Activated T-cell treated with anti-CD3 and anti-CD28 coated beads for 48 hours (primary cell): ENCODE measurements around the gene RAB12.
"Not testable (repeated sequence)": the region's sequence is repeated elsewhere in the genome, so short reads cannot be mapped to it uniquely, and the experiment has no call there.

ENCODE experiments used
- DNase-seq: peaks from one replicate; pipeline ENCODE4 v3.0.0-alpha.2; 2020; ENCODE audit warnings: low read depth

The RAB12 gene, protein sequence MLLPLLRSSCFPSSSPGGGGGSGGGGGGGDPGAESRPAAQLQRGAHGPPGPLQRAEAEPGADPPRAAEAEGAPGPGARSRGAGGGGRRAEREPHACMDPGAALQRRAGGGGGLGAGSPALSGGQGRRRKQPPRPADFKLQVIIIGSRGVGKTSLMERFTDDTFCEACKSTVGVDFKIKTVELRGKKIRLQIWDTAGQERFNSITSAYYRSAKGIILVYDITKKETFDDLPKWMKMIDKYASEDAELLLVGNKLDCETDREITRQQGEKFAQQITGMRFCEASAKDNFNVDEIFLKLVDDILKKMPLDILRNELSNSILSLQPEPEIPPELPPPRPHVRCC

DNA sequence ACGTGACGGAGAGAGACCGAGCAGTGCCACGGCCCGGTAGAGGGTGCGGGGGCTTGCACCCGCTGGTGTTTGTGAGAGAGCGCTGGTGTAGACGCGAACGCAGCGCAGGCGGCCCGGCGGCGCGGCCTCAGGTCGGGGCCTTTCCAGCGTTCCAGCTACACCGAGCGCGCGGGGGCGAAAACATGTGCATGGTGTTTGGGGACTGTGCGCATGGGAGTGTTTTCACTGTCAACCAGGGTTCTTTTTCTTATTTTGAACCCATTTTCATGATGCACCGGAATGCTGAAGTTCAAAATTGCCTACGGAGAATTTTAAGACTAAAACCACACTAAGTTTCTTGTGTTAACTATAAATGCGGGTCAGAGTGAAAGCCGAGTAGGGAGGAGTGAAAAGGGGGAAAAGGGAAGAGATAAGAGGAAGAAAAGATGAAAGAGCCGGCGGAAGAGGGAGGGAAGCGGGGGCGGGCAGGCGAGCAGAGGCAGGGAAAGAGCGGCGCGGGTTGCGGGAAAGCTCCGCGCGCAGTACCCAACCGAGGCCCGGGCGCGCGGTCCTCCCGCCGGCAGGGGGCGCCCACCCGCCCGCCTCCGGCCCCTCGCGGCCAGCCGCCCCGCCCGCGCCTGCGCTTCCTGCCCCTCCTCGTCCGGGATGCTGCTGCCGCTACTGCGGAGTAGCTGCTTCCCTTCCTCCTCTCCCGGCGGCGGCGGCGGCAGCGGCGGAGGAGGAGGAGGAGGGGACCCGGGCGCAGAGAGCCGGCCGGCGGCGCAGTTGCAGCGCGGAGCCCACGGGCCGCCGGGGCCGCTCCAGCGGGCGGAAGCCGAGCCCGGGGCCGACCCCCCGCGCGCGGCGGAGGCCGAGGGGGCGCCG, at the start of gene RAB12:
Gene RAB12 (plus strand): TSS at position 643 of the 864 bp plus-strand sequence. CDS start 3 bp downstream, at position 646.
- DNase-seq, result peak; percentile 86

DNA sequence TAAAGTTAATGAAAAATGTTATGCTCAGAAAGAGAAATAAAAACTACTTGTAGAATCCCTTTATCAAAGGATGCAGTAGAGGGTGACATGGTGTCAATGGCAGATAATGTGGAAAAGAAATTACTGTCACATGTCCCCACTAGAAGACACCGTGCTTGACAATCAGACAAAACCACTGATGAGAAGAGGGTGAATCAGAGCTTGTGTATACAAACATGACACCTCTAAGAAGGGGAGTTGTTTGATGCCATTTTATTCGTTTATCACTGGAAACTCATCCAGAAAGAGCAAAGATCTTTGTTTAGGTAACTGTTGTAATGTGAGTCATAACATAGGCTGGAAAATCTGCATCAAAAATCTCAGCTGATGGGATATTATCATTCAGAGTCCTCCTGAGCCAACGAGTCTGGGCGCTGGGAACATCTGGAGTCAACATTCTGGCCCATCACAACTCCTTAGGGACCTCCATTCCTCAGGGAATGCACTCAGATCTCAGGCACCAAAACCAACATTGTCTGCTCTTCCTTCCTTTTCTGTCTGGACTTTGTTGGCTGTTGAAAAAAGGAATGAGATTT, 49.5 kb upstream of the RAB12 start:
- DNase-seq, result no peak

DNA sequence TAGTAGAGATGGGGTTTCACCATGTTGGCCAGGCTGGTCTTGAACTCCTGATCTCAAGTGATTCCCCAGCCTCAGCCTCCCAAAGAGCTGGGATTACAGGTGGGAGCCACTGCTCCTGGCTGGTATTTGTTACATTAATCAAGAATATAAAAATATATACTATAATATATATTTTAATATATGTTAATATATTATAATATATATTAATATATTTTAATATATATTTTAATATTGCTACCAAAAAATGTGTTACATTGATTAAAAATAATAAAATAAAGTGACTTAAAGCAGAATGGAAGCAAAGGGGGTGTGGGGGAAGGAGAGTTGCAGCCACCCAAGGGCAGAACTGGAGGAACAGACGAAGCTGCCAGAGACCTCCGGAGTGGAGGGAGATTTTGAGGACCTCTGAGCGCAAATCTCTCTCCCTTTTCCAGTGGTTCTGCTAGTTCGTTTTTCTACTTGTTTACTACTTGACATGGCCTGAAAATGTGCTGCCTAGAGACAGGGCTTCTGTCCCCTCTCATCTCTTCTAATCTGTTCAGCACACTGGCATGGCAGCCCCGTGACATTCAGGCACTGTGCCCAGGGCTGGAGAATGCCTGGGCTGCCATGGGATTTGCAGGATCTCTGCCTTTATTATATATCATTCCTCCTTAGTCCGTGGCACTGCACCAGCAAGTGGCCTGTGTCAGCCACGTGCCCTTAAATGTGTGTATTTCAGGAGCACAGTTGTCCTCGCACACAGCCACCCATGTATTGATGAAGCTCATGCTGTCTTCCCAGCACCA, 47.9 kb upstream of the RAB12 start:
- DNase-seq, result no peak

DNA sequence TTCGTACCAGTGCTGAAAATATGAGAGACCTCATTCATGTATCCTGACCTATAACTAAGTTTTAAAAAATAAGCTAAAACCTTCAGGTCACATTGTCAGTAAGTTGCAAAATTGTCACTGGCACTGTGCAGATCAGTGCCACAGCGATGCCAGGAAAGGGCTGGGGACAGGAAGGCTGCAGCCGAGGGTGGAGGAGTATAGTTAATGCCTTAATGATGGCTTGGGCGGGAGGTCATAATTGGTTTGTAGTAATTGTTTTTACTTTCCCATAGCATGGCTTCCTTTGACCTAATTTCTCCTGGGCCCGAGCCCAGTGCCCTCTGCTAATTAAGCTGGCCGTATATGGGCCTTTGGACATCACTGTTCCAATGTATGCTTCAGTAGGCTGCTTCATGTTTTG, 47.2 kb upstream of the RAB12 start:
- DNase-seq, result no peak

DNA sequence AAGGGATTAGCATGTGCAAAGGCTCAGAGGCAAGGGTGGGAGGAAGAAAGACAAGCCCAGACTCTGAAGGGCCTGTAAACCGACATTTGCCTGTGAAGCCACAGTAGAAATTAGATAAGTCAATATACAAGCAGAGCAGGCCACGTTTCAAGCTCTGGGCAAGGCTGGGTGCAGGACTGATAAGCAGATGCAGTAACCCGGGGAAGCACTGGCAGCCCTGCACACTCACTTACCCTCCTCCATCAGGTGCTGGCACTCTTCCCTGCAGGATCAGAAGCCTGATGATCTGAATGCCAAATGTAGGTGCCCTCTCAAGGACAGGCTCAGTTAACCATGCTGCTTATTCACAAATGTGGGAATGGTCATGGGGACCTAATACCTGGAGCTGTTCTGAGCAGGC, 46.3 kb upstream of the RAB12 start:
- no peak for DNase-seq

DNA sequence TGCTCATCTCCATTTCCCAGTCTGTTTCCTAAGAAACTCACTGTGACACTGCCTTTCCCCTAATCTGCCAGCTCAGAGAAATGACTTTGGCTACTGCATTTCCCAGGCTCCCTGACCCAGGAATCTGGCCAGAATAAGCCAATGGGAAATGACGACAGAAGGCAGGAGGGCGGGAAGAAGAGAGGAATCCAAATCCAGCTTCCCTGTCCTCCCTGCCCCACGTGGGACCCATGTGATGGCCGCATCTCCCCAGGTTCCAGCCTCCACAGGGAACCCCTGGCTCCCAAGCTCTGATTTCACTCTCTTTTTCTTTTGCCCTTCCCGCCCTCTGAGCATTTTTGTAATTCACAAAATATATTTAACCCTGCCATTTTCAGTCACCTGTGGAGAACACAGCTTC, 37.8 kb upstream of the RAB12 start:
- DNase-seq, result no peak

DNA sequence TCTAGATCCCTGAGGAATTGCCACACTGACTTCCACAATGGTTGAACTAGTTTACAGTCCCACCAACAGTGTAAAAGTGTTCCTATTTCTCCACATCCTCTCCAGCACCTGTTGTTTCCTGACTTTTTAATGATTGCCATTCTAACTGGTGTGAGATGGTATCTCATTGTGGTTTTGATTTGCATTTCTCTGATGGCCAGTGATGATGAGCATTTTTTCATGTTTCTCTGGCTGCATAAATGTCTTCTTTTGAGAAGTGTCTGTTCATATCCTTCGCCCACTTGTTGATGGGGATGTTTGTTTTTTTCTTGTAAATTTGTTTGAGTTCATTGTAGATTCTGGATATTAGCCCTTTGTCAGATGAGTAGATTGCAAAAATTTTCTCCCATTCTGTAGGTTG, 35.5 kb upstream of the RAB12 start:
- not testable (repeated sequence) for DNase-seq

DNA sequence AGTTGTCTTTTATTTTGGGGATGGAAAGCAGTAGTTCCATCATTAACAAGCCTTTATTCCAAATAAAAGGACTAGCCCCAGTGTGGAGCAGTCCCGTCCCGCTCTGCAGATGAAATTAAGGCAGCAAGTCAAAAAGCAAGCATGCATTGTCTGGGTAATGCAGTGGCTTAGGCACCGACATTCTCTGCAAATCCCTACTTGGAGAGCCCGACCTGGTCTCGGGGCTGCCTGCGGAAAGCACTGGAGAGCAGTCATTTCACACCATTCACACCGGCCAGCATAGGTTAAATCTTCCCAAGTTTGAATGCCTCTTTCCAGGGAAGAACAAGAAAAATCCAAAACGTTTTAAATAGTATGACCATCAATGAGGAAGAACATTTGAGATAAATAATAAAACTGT, 24.4 kb upstream of the RAB12 start:
- DNase-seq, result no peak

DNA sequence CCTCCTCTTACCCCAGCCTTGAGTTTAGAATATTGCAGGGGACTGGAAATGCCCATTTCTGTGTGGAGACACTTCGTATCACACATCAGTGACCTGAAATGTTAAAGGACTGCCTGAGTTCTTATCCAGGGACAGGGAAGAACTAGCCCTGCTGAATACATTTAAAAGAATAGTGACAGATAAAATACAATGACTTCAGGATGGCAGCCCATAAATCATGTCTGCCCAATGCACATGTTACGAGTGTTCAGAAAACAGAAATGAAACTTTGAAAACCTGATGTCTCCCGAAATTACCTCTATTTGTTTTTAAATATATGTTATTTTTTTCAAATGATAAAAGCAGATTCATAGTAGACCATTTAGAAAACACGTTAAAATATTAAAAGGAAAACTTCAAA, 22.3 kb upstream of the RAB12 start:
- DNase-seq, result no peak

DNA sequence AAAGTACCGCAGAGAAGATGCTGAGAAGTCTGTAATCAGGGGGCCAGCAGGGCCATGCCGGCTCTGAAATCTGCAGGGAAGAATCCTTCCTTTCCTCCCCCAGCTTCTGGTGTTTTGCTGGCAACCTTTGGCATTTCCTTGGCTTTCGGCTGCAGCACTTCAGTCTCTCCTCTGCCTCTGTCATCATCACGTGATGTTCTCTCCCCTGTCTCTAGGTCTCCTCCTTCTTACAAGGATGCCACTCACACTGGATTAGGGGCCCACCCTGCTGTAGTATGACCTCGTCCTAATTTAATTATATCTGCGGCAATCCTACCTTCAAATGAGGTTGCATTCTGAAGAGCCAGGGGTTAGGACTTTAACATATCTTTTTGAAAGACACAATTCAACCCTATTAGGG, 13.8 kb upstream of the RAB12 start:
- no peak for DNase-seq

DNA sequence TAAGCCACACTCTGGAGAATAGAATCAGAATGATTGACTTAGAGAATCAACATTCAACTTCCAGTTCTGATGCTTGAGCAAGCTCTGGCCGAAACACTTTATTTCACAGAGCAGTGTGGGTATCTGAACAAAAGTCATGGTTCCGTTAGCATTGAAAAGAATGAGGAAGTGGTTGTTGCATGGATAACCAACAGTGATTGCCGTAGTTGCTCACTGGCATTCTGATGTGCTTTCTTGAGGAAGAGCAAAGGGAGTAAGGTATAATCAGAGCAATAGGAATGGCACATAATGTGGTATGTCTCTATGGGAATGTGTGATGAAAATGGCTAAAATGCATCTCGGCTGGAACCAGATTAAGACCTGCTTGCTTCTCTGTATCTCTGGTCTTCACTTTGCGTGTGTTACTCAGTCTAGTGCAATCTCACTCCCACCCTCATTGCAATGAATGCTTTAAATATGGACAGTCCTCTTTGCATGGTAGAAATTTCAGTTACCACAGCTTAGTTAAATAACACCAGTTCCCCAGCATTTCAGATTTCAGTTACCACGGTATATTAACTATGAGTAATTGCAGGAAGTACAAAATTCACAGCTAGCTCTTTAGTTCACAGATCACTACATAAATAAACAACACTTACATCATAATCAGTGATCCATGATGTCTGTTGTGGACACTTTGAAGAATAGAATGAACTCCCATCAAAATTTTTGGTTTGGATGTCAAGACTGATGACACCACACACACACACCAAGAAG, 7.8 kb upstream of the RAB12 start:
- no peak for DNase-seq

DNA sequence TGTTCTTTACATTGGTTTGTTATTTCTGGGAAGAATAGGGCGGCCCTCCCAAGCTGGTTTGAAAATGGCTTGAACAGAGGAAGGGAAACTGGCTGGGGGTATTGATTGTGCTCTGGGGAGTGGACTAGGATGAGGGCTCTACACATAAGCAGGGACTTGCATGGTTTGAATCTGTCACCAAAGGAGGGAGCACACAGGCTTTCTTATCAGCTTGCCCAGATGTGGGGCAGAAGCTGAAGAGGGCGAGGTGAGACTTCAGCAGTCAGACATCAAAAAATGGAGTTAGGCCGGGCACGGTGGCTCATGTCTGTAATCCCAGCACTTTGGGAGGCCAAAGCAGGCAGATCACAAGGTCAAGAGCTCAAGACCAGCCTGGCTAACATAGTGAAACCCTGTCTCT, 7.2 kb upstream of the RAB12 start:
- no peak for DNase-seq

DNA sequence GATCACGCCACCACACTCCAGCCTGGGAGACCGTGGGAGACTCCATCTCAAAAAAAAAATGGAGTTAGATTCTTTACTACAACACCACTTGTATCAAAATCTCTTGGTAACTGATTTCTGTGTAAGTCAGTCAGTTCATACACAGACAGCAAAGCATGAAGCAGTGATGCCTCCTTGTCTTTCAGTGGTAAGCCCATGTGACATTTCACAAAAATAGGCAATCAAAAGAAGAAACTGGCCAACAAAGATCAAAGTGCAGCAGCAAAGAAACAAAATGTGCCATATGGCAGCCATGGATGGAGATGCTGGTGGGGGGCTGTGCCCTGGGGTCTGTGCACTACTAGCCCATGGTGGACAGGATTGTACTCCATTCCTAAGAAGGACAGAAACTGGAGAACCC, 6.7 kb upstream of the RAB12 start:
- DNase-seq, result no peak

DNA sequence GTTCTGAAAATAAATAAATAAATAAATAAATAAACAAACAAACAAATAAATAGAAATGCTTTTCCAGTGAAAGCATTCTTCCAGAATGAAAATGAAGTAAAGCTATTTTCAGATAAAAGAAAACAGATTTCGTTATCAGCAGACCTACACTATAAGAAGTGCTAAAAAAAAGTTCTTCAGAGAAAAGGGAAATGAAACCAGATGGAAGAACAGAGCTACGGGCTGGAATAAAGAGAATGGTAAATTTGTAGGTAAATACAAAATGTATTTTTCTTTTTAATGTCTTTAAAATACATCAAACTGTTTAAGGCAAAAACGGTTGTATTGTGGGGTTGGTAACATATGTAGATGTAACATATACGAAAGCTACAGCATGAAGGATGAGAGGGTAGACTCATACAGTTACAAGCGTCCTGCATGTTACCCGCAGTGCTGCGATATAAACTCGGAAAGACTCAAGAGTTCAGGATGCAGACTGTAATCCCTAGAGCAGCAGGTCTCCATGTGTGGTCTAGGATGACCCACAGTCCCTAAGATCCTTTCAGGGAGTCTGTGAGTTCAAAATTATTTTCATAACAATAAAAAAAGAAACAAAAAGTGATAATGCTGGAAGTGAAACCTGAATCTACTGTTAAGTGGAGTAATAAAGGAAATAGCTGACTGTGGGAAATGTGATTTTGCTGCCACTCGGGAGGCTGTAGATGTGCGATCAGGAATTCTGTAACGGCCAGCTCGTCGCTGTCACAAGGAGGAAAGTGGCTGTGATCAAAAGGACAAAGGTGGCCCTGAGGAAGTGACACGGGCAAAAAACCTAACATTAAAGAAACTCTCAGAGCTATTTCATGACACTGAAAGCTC, 5.3 kb upstream of the RAB12 start:
- no peak for DNase-seq

DNA sequence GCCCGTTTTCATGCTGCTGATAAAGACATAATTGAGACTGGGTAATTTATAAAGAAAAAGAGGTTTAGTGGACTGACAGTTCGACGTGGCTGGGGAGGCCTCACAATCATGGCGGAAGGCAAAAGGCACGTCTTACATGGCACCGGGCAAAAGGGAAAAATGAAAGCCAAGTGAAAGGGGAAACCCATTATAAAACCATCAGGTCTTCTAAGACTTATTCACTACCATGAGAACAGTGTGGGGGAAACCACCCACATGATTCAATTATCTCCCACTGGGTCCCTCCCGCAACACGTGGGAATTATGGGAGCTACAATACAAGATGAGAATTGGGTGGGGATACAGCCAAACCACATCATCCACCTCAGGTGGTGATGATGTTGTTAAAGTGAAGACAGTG, 3.3 kb upstream of the RAB12 start:
- no peak for DNase-seq

DNA sequence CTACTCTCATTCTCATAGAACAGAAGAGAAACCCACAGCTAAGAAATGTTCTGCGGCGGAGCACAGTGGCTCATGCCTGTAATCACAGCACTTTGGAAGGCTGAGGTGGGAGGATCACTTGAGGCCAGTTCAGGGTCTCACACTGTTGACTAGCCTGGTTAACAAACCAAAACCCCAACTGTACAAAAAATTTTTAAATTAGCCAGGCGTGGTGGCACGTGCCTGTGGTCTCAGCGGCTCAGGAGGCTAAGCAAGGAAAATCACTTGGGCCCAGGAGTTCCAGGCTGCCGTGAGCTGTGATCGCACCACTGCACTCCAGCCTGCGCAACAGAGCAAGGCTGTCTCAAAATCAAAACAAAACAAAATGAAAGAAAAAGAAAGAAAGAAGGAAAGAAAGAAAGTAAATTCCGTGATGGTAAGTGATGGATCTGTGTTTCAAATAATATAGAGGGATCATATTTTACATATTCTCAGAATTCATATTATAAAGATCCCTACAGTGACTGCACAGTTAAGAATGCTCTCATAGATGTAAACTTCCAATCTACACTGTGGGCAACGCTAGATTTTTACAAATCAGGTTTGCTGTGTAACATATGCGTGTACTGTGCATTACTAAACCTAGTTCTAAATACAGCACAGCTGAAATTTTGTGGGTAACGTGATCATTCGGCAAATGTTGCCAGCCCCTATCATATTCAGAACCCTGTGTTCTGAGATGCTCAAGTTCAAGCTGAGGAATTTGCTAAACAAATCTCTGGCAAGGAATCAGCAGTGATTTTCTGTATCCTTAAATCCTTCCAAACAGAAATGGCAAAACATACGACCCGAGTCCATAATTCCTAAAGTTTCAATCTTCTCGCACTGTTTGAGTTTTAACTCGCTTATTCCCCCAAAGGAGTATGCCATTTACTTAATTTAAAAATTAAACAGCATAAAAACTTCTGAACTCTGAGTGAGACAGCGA, 1.2 kb upstream of the RAB12 start:
- DNase-seq, result no peak

DNA sequence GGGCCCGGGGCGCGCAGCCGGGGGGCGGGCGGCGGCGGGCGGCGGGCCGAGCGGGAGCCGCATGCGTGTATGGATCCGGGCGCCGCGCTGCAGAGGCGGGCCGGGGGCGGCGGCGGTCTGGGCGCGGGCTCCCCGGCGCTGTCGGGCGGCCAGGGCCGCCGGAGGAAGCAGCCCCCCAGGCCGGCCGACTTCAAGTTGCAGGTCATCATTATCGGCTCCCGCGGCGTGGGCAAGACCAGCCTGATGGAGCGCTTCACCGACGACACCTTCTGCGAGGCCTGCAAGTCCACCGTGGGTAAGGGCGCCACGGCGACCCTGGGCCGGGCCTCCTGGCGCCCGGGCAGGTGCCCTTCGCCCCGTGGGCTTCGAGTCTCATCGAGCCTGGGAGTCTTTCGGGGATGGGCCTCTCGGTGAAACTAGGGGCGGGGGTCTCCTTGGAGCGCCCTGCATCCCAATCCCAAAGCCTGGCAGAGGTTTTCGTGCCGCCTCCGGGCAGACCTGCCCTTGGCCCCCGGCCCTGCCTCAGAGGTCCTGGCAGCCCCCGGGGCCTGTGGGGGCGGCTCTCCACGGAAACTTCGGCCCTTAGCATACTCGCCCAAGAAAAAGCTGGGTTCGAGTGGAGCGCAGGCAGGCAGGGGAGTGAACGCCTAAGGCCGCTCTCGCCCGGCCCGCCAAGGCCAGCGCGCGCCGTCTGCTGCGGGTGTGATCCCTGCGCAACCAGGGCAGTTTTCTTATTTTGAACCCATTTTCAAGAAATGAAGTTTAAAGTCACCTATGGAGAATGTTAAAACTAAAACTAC, 622 bp downstream of the RAB12 start:
- DNase-seq, result peak; percentile 14

DNA sequence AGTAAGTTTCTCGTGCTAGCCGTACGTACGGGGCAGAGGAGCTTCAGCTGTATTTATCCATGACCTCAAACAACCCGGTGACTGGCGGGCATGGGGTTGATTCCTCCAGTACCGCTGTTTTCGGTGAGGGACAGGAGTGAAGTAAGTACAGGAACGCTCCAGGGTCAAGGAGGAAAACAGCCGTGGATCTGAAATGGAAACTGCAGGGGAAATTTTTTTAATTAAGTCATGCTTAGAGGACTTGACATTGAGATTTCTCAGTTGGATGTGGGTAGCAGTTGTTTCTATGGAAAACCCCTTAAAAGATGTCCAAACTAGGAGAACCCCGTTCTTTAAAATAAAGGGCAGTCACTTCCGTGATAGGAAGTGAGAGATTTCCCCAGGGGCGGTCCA, 1.2 kb downstream of the RAB12 start:
- no peak for DNase-seq
